H1 (cell line): ENCODE data around the gene JMJD1C. TPM values are rescaled to one million over a fixed set of nuclear protein-coding genes. Genes with fewer than 3 reads are reported as not detected.

Experiments used
- ASH2L ChIP-seq: fragments of 200-600, 300-600 bp; sonication (generic); IDR thresholded peaks from one replicate; pipeline ENCODE4 v1.7.1; 2017; ENCODE audit warnings: low read length
- RNF2 ChIP-seq: fragments of 200-900, 300-1000 bp; sonication (generic); IDR thresholded peaks from 2 replicates; pipeline ENCODE4 v1.7.1; 2016; ENCODE audit warnings: borderline replicate concordance, low read depth, mild to moderate bottlenecking, antibody characterized with exemption, low read length; ENCODE audit not compliant: poor library complexity, severe bottlenecking; ENCODE audit errors: missing control alignments
- TAF1 ChIP-seq: IDR thresholded peaks from 2 replicates; pipeline ENCODE4 v1.6.1; 2011; ENCODE audit warnings: mild to moderate bottlenecking, low read depth, low read length
- polyA plus RNA-seq, 7 experiments: library from polyadenylated mRNA; depleted of rRNA in 3 of 7; stranded (reverse) in 5 of 7; unstranded in 2 of 7; fragments of >200 nt in 5 of 7; fragments of 200-250 nt in 2 of 7; gene quantifications; 1 replicate in 5 of 7; 2 replicates in 1 of 7; 4 replicates in 1 of 7; pipeline versions ENCODE4 v1.2.1 to v1.2.3, GENCODE V29; 2011 to 2013; ENCODE audit warnings: missing spikeins in 2 of 7, mixed read lengths in 2 of 7
- total RNA-seq: library from RNA; stranded (reverse); fragmentation: NEBNext Ultra II Directional; extraction: Animal tissue kit (Norgen Biotek cat#: 25700); gene quantifications from 2 replicates; pipeline ENCODE4 v1.2.1, GENCODE V29; 2021

The JMJD1C gene
- total and polyA plus RNA-seq, 2 of the 8 experiments (the other 6 are each of a cell fraction or from before 2014, with no cell fraction given), result 54.5 to 210 TPM

DNA sequence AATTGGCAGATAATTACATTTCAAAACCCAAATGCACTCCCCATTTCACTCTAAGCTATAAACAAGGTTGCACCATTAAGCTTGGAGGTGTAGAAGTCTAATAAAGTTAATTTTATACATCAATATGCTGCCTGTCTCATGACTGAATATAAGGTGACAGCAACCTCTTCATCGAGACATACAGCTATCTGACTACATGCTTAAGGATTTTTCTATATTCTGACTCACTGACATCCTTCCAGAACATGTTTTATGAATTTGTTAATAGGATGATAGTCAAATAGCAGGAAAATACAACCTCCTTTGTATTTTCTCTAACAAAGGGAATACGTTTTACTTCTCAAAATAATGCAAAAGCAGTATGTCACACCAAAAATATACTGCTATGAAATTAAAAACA lies 256.1 kb downstream of the JMJD1C start (continued):
- TF ChIP-seq RNF2 (no peak), TAF1 (no peak), ASH2L (no peak)
